Mesothelial cell of epicardium (in vitro differentiated cells): ENCODE results near the gene RYR3. TPM values are rescaled to one million over a fixed set of nuclear protein-coding genes. Genes with fewer than 3 reads are reported as not detected.

ENCODE experiments used
- DNase-seq, 2 experiments: peaks; one replicate each; pipeline ENCODE4 v3.0.0; 2021; ENCODE audit warnings: low spot score in 2 of 2; ENCODE audit not compliant: unreplicated experiment in 2 of 2
- H3K27ac Mint-ChIP-seq: 2 replicates; pipeline ENCODE4 v1.8.0; 2021; ENCODE audit warnings: mixed read lengths
- H3K27me3 Mint-ChIP-seq: 2 replicates; pipeline ENCODE4 v1.8.0; 2021; ENCODE audit warnings: low read depth, mixed read lengths
- H3K36me3 Mint-ChIP-seq: 2 replicates; pipeline ENCODE4 v1.8.0; 2021; ENCODE audit warnings: mixed read lengths
- H3K4me1 Mint-ChIP-seq: 2 replicates; pipeline ENCODE4 v1.8.0; 2021; ENCODE audit warnings: mixed read lengths
- H3K4me3 Mint-ChIP-seq: 2 replicates; pipeline ENCODE4 v1.8.0; 2021; ENCODE audit warnings: mild to moderate bottlenecking, moderate library complexity, mixed read lengths
- H3K9me3 Mint-ChIP-seq: 2 replicates; pipeline ENCODE4 v1.8.0; 2021; ENCODE audit warnings: mixed read lengths
- CTCF ChIP-seq: fragments of 200-600 bp; sonication (generic); IDR thresholded peaks from one replicate; pipeline ENCODE4 v1.5.0; 2021; ENCODE audit warnings: antibody characterized with exemption; ENCODE audit not compliant: unreplicated experiment
- total RNA-seq: library from RNA; stranded (reverse); gene quantifications from 3 replicates; pipeline ENCODE4 v1.2.1, GENCODE V29; 2021

RYR3 gene
- total RNA-seq, 1 donor from 2014 or later: 3.8 TPM

DNA sequence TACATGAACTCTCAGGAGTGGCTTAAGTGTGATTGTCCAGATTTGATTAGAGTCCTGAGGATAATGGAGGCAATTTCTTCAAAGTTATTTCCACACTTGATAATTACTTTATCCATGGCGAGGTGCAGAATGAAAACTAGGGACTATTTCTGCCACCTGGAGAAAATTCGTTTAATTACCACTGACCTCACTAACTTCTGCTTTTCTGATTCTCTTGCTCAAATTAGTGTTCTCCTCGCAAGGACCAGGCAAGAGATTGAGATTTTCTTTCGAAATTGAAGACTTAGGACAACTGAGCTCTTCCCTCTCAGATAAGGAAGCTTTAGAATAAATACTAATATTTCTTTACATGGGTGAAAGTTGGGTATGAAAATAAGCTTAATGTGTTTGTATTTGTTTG lies 135.2 kb downstream of the RYR3 start:
- no peak for TF ChIP-seq CTCF

GRCh38 chr15:33448151-33448550 lies 137.4 kb downstream of the RYR3 start:
- Mint-ChIP-seq H3K27me3 (no peaks in the 10 kb centered on the region), H3K27ac (peak overlapping the region; percentile 68), H3K36me3 (no peaks in the 10 kb centered on the region), H3K4me3 (no peak overlapping the region), H3K4me1 (peaks cover 46% of the 10 kb centered on the region), H3K9me3 (no peaks in the 10 kb centered on the region)
- no peak for TF ChIP-seq CTCF
- DNase-seq: no peak

More for the DNA sequence above, 135.2 kb downstream of the RYR3 start:
- Mint-ChIP-seq H3K27me3 (no peaks in the 10 kb centered on the region), H3K4me3 (no peak overlapping the region), H3K36me3 (no peaks in the 10 kb centered on the region), H3K27ac (no peak overlapping the region), H3K9me3 (no peaks in the 10 kb centered on the region), H3K4me1 (peaks cover 42% of the 10 kb centered on the region)
- no peak for DNase-seq

DNA sequence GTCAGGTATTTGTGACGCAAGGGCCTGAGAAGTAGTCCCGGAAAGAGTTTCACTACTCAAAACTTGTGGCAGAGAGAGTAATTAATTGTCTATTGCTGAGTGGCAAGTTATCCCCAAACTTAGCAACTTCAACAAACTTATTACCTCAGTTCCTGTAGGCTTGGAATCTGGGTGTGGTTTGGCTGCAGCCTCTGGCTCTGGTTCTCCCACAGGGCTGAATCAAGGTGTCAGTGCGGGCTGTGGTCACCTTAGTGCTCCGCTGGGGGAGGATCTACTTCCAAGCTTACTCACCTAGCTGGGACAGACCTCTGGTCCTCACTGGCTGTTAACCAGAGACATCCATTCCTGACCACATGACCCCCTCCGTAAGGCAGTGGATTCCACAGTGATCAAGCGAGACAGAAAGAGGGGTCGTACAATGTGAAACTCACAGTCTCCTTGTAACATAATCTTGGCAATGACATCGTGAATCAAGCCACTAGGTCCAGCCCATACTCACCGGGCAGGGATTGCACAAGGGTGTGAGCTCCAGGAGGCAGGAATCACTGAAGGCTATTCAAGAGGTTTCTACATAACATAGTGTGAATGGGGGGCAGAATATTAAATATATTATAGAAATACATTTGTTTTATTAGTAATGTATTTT lies 138.3 kb downstream of the RYR3 start:
- Mint-ChIP-seq H3K9me3 (no peaks in the 10 kb centered on the region), H3K4me3 (no peak overlapping the region), H3K4me1 (peaks cover 50% of the 10 kb centered on the region), H3K27ac (peak overlapping the region; percentile 68), H3K27me3 (no peaks in the 10 kb centered on the region), H3K36me3 (no peaks in the 10 kb centered on the region)
- no peak for DNase-seq
- no peak for TF ChIP-seq CTCF

DNA sequence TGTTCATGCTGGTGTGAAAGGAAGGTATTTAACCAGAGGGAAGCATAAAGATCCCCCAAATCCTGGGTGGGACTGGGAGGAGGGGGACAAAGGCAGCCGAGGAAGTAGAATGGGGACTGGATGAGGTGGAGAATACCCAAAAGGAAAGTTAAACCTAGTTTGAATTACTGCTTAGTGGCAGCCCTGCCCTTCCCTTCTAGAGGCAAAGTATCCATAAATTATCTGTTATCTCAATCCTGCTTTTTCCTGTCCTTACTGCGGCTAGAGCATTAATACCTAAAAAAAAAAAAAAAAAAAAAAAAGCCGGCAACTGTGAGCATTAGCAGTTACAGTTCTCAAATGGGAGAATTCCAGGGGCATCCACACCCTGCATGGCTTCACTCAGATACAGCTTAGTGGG lies 139.0 kb downstream of the RYR3 start:
- no peak for DNase-seq
- Mint-ChIP-seq H3K4me1 (peaks cover 57% of the 10 kb centered on the region), H3K27me3 (no peaks in the 10 kb centered on the region), H3K36me3 (no peaks in the 10 kb centered on the region), H3K4me3 (no peak overlapping the region), H3K9me3 (no peaks in the 10 kb centered on the region), H3K27ac (peak overlapping the region; percentile 50)
- TF ChIP-seq CTCF: no peak

DNA sequence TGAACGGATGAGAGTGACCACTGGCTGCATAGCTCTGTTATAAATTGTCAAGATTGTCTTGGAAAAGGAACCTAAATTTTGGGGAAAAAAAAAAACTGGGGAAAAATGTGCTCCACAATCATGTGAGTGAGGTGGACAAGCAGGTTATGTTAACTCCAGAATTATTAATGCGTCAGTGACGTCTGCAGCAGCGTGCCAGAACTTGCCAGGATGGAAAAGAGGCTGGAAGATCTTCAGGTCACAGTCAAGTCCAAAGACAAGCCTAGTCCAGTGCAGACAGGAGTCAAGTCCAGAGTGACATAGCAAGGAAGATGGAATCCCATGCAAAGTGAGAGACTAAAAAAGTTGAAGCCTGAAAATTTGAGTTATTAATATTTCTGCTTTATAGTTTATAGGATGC lies 140.6 kb downstream of the RYR3 start:
- H3K4me3 Mint-ChIP-seq: no peak overlapping the region
- H3K27me3 Mint-ChIP-seq: no peaks in the 10 kb centered on the region
- peak overlapping the region; percentile 18 for H3K27ac Mint-ChIP-seq
- no peaks in the 10 kb centered on the region for H3K9me3 Mint-ChIP-seq
- DNase-seq: no peak
- peaks cover 66% of the 10 kb centered on the region for H3K4me1 Mint-ChIP-seq
- H3K36me3 Mint-ChIP-seq: no peaks in the 10 kb centered on the region
- TF ChIP-seq CTCF: no peak

DNA sequence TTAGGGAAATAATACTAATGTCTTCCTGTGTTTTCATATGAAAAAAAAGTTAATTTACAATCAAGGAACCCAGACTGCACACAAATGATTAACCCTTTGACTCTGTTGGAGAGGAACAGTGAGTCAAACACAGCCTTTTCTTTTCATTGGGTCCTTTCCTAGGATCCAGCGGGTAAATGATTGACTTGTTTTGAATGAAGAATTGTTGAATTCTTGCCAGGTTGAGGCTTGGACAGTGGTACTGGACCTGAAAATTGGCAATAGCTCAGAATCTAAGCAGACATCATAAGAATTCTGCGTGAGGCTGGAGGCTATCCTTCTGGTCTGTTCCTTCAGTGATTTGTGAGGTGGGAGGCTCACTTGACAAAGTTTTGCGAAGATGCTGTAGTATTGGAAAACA lies 143.0 kb downstream of the RYR3 start:
- TF ChIP-seq CTCF: no peak
- Mint-ChIP-seq H3K9me3 (peaks cover 3% of the 10 kb centered on the region), H3K36me3 (no peaks in the 10 kb centered on the region), H3K4me1 (peaks cover 60% of the 10 kb centered on the region), H3K4me3 (no peak overlapping the region), H3K27me3 (no peaks in the 10 kb centered on the region), H3K27ac (no peak overlapping the region)
- no peak for DNase-seq
